Skeletal muscle tissue (tissue), 4 donors: ENCODE measurements around the gene FBLN1. TPM values are rescaled to one million over a fixed set of nuclear protein-coding genes. Genes with fewer than 3 reads are reported as not detected.
"Not testable (repeated sequence)": the region's sequence is repeated elsewhere in the genome, so short reads cannot be mapped to it uniquely, and the experiment has no call there.

ENCODE experiments used
- H3K27ac ChIP-seq: one replicate; pipeline ENCODE4 v1.7.0; 2013; ENCODE audit warnings: mild to moderate bottlenecking, low read depth, low read length, inconsistent platforms
- H3K27me3 ChIP-seq, 3 donors: one replicate each; pipeline ENCODE4 v1.7.0; 2013; ENCODE audit warnings: low read length in 3 of 3; ENCODE audit not compliant: control insufficient read depth in 3 of 3, insufficient read depth in 3 of 3
- H3K36me3 ChIP-seq, 3 donors: one replicate each; pipeline ENCODE4 v1.7.0; 2013; ENCODE audit warnings: low read length in 3 of 3; ENCODE audit not compliant: control insufficient read depth in 3 of 3, insufficient read depth in 3 of 3
- H3K4me1 ChIP-seq, 3 donors: one replicate each; pipeline ENCODE4 v1.7.0; 2013; ENCODE audit warnings: low read length in 3 of 3, mild to moderate bottlenecking in 3 of 3; ENCODE audit not compliant: control insufficient read depth in 3 of 3, insufficient read depth in 3 of 3
- H3K4me3 ChIP-seq, 3 donors: one replicate each; pipeline ENCODE4 v1.7.0; 2013; ENCODE audit warnings: low read length in 3 of 3
- H3K9ac ChIP-seq, 3 donors: one replicate each; pipeline ENCODE4 v1.7.0; 2013; ENCODE audit warnings: low read length in 3 of 3, mild to moderate bottlenecking in 3 of 3, moderate library complexity in 2 of 3, low read depth in 1 of 3
- H3K9me3 ChIP-seq, 3 donors: one replicate each; pipeline ENCODE4 v1.7.0; 2013; ENCODE audit warnings: low read length in 3 of 3; ENCODE audit not compliant: control insufficient read depth in 3 of 3
- total RNA-seq: library from RNA; depleted of rRNA; stranded (reverse); fragments of >200 nt; gene quantifications from one replicate; pipeline ENCODE4 v1.2.3, GENCODE V29; 2014
- donor health status: Osteomylitis.

FBLN1 gene
- total RNA-seq, 1 donor from 2014 or later: 105 TPM

DNA sequence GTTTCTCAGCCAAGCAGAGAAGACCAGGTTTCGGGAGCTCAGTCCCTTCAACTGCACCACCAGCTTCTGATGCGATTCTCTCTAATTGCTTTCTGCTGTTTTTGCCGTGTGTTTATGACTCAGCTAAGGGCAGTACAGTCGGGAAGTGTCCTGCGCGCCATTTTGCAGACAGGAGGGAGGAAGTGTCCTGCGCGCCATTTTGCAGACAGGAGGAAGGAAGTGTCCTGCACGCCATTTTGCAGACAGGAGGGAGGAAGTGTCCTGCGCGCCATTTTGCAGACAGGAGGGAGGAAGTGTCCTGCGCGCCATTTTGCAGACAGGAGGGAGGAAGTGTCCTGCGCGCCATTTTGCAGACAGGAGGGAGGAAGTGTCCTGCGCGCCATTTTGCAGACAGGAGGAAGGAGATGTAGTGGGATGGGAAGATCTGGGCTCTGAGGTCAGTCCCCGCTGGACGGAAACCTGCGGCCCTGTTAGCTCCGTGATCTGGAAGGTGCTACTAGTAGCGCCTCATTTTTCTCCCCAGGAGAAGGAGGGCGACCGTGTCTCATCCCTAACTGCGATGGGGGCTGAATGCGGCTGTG, 89.0 kb downstream of the FBLN1 start:
- H3K27me3 ChIP-seq, H3K4me1 ChIP-seq, H3K27ac ChIP-seq, H3K9ac ChIP-seq, H3K9me3 ChIP-seq, H3K4me3 ChIP-seq, H3K36me3 ChIP-seq: not testable (repeated sequence)

- no peak overlapping the region for H3K9ac ChIP-seq
- H3K27ac ChIP-seq: no peak overlapping the region
- H3K9me3 ChIP-seq: peaks cover 0 to 2% (median 0%) of the 10 kb centered on the region in 3 donors
- H3K4me1 ChIP-seq: peaks cover 6 to 12% (median 10%) of the 10 kb centered on the region in 3 donors
- H3K36me3 ChIP-seq: peaks cover 0 to 2% (median 0%) of the 10 kb centered on the region in 3 donors
- H3K27me3 ChIP-seq: peaks cover 0 to 3% (median 0%) of the 10 kb centered on the region in 3 donors
- H3K4me3 ChIP-seq: no peak overlapping the region
Observed at GRCh38 chr22:45594123-45594941, 91.6 kb downstream of the FBLN1 start.

DNA sequence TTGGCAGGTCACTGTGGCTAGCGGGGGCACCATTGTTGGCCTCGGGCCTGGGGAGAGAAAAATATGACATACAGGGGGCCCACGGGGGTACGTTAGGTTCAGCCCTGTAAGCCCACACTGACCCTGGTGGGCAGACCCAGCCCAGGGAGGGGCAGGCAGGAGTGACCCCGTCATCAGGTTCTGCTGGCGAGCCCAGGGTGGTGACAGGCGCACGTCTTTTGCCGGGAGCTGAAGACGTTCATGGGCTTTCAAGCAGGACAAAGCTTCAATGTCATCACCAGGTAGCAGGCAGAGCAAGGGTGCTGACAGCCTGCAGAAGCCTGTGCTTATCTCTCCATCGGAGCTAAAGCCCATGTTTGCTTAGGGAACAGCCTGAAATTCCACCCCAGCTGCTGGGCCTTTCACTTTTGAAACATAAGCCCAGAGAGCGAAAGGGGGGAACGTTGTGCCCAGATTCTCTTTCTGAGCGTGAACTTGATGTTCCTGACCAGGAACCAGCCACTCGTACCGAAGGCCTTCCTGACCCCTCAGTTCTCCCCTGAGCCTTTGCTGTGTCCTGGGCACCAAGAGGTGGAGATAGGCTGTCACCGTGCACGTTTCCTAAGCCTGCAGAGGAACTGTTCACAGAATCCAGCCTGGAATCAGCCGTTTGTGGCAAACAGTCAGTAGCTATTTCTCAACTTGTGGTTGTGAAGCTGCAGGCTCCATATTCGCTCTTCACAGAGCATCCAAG, 94.9 kb downstream of the FBLN1 start:
- Histone ChIP-seq H3K4me3 (peak overlapping the region in 1 of 3 donors; percentile 22), H3K9ac (peak overlapping the region in 2 of 3 donors; percentile 14 to 54), H3K27ac (no peak overlapping the region)

GRCh38 chr22:45598596-45599217, 96.0 kb downstream of the FBLN1 start:
- Histone ChIP-seq H3K27ac (no peak overlapping the region), H3K4me3 (no peak overlapping the region), H3K27me3 (no peaks in the 10 kb centered on the region), H3K4me1 (peaks cover 6 to 12% (median 10%) of the 10 kb centered on the region in 3 donors), H3K9me3 (peaks cover 0 to 2% (median 0%) of the 10 kb centered on the region in 3 donors), H3K9ac (no peak overlapping the region), H3K36me3 (peaks cover 0 to 4% (median 2%) of the 10 kb centered on the region in 3 donors)

More for the DNA sequence above, 94.9 kb downstream of the FBLN1 start:
- peaks cover 0 to 4% (median 2%) of the 10 kb centered on the region in 3 donors for H3K36me3 ChIP-seq
- H3K4me1 ChIP-seq: peaks cover 6 to 12% (median 10%) of the 10 kb centered on the region in 3 donors
- peaks cover 0 to 2% (median 0%) of the 10 kb centered on the region in 3 donors for H3K9me3 ChIP-seq
- H3K27me3 ChIP-seq: no peaks in the 10 kb centered on the region

- H3K4me1 ChIP-seq: peaks cover 6 to 12% (median 10%) of the 10 kb centered on the region in 3 donors
- H3K27ac ChIP-seq: no peak overlapping the region
- H3K27me3 ChIP-seq: no peaks in the 10 kb centered on the region
- H3K4me3 ChIP-seq: no peak overlapping the region
- H3K9me3 ChIP-seq: peaks cover 0 to 2% (median 0%) of the 10 kb centered on the region in 3 donors
- H3K9ac ChIP-seq: no peak overlapping the region
- H3K36me3 ChIP-seq: peaks cover 0 to 4% (median 2%) of the 10 kb centered on the region in 3 donors
Observed at GRCh38 chr22:45599836-45600577, 97.3 kb downstream of the FBLN1 start.

DNA sequence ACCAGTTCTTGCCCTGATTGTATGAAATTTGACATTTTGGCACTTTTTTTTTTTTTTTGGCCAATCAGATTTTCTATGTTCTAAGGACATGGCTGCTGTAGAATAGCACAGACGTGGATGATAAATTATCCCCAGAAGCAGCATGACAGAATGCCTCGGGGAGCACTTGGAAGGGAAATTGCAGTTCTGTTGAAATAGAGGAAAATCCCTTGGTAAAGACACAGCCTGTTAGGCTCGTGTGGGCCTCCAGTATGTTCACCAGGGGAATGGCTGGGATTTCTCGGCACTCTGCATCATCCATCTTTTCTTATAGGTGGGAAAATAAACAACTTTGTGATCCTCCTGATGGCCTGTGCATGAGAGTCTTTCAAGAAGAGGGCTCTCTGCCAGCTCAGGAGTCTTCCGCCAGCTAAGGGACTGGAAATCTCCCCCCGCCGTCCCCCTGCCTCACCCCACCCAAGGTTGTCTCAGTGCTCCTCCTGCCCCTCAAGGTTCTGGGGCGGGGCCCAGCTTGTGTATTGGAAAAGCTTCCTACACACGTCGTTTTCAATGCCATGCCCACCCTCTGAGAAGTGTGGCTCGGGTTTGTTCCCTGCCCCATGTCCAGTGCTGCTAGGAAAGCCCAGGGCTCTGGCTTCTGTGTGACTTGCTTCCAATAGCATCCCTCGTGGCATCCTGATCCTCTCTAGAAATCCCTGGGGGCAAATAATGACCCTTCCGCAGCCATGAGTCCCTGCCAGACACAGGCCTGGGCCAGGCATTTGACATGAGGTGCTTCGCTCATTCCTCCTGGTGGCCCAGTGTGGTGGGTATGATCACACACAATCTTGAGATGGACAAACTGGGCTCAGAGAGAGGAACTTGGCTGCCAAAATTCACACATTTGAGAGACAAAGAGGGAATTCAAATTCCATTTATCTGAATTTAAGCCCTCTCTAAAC, 98.4 kb downstream of the FBLN1 start:
- Histone ChIP-seq H3K27me3 (no peaks in the 10 kb centered on the region), H3K9ac (no peak overlapping the region), H3K4me3 (no peak overlapping the region), H3K9me3 (no peaks in the 10 kb centered on the region), H3K36me3 (peaks cover 0 to 4% (median 2%) of the 10 kb centered on the region in 3 donors), H3K27ac (no peak overlapping the region), H3K4me1 (peaks cover 6 to 12% (median 10%) of the 10 kb centered on the region in 3 donors)

DNA sequence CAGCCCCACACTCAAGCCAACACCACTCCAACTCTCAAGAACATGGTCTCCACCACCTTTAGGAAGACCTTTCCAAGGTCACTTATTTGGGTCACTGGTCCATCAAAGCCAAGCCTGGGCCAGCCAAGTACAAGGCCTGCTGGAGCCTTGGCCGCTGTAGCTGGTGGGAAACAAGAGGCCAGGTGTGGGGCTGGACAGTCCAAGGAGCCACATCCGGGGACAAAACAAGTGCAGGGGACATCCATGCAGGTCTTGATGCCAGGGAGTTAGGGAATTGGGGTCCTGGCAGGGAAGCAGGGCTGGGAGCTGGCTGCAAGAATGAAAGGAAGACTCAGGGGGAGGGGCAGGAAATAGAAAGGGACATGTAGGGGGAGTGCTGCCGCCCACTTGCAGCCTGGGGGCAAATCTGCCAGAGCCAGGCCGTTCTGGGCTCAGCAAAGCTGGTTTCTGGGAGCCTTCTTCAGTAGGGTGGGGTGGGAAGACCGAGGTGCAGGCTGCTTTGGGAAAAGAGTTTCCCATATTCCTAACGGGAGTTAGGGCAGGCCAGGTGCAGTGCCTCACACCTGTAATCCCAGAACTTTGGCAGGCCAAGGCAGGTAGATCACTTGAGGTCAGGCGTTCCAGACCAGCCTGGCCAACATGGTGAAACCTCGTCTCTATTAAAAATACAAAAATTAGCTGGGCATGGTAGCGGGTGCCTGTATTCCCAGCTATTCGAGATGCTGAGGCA, 99.5 kb downstream of the FBLN1 start:
- Histone ChIP-seq H3K36me3 (peaks cover 0 to 4% (median 2%) of the 10 kb centered on the region in 3 donors), H3K4me1 (peaks cover 6 to 10% (median 10%) of the 10 kb centered on the region in 3 donors), H3K4me3 (no peak overlapping the region), H3K27ac (no peak overlapping the region), H3K9ac (no peak overlapping the region), H3K27me3 (peaks cover 0 to 3% (median 0%) of the 10 kb centered on the region in 3 donors), H3K9me3 (no peaks in the 10 kb centered on the region)
